ENCODE results near the gene MOB3B. TPM values are rescaled to one million over a fixed set of nuclear protein-coding genes. Genes with fewer than 3 reads are reported as not detected.
"Not testable (repeated sequence)": the region's sequence is repeated elsewhere in the genome, so short reads cannot be mapped to it uniquely, and the experiment has no call there.

MOB3B gene
- total RNA-seq, 3 donors from 2014 or later (not counting 1 experiment from before 2014, with no cell fraction given) = 0.23 to 0.30 (median 0.28) TPM

DNA sequence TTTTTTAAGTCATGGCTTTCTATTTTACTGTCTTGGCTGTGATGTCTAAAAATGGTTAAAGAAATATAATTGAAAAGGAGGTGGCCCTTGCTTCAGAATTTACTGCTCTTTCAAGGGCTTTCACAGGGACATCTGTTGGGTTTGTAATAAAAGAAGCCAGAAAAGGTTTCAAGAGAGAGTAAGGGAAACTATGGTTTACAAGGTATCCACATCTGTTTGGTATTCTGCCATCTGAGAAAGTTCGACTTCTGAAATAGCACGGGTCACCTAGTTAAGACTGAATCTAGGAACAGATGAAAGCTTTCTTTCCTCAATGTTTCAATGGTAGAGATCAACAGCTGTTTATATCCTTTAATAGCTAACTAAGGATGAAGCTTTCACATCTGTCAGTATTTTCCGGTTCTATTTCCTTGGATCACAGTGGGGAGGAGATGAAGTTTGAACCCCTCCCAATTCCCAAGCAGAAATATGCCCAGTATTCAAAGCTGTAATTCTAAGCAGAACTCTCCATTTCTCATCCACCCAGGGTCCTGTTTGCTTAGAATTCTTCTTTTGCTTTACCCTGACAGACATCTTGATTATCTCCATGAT, 78.3 kb downstream of the MOB3B start:
- DNase-seq (no peak), ATAC-seq (no peak)
- TF ChIP-seq, protein P1, sequence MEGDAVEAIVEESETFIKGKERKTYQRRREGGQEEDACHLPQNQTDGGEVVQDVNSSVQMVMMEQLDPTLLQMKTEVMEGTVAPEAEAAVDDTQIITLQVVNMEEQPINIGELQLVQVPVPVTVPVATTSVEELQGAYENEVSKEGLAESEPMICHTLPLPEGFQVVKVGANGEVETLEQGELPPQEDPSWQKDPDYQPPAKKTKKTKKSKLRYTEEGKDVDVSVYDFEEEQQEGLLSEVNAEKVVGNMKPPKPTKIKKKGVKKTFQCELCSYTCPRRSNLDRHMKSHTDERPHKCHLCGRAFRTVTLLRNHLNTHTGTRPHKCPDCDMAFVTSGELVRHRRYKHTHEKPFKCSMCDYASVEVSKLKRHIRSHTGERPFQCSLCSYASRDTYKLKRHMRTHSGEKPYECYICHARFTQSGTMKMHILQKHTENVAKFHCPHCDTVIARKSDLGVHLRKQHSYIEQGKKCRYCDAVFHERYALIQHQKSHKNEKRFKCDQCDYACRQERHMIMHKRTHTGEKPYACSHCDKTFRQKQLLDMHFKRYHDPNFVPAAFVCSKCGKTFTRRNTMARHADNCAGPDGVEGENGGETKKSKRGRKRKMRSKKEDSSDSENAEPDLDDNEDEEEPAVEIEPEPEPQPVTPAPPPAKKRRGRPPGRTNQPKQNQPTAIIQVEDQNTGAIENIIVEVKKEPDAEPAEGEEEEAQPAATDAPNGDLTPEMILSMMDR (IDR thresholded peaks at IDR 0.05) = no peak
- H3K27me3 Mint-ChIP-seq (ENCODE audit: low read depth in 2 of 2) = no peaks in the 10 kb centered on the region
- H3K9me3 Mint-ChIP-seq = peaks cover 0 to 2% of the 10 kb centered on the region in 2 donors
- WGBS (ENCODE audit: insufficient coverage) = 82% methylated on average over 2 of the region's 3 CpGs
- Histone ChIP-seq H3K36me3 (ENCODE audit: control insufficient read depth, insufficient read depth, low read length) (no peaks in the 10 kb centered on the region), H3K9me3 (ENCODE audit: control insufficient read depth, insufficient read depth, low read length) (no peaks in the 10 kb centered on the region), H3K4me3 (ENCODE audit: low read length) (no peak overlapping the region), H3K27ac (ENCODE audit: low read length) (no peak overlapping the region), H3K4me1 (ENCODE audit: control insufficient read depth, insufficient read depth, low read length) (no peaks in the 10 kb centered on the region), H3K27me3 (ENCODE audit: control insufficient read depth, insufficient read depth, low read length) (no peaks in the 10 kb centered on the region)
- H3K27ac Mint-ChIP-seq = no peak overlapping the region
- no peaks in the 10 kb centered on the region for H3K4me1 Mint-ChIP-seq
- no peak overlapping the region for H3K4me3 Mint-ChIP-seq
- H3K36me3 Mint-ChIP-seq = no peaks in the 10 kb centered on the region
- intact Hi-C loops (cut with micrococcal nuclease) = no loop called here

DNA sequence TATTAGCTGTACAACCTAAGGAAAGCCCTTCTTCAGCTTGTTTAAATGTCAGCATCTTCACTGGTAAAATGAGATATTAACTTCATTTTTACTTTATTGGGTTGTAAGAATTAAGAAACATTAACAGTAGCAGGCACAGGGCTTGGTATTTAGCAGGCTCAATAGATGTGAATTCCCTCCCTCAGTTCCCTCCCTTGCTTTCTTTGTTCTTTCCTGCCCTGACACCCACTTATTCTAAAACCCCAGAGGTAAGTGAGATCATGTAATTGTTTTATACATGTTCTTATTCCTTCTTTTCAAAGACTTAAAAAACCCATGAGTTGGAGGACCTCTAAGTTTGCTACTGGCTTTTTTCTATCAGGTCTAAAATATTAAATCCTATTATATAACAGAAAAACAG, 78.9 kb downstream of the MOB3B start:
- no peaks in the 10 kb centered on the region for H3K4me1 ChIP-seq (ENCODE audit: control insufficient read depth, insufficient read depth, low read length)
- Mint-ChIP-seq H3K4me3 (no peak overlapping the region), H3K27ac (no peak overlapping the region), H3K27me3 (ENCODE audit: low read depth in 2 of 2) (no peaks in the 10 kb centered on the region), H3K4me1 (no peaks in the 10 kb centered on the region), H3K9me3 (peaks cover 0 to 2% of the 10 kb centered on the region in 2 donors), H3K36me3 (no peaks in the 10 kb centered on the region)
- TF ChIP-seq, protein P1 (IDR thresholded peaks at IDR 0.05) = no peak
- no peak overlapping the region for H3K4me3 ChIP-seq (ENCODE audit: low read length)
- H3K27me3 ChIP-seq (ENCODE audit: control insufficient read depth, insufficient read depth, low read length) = no peaks in the 10 kb centered on the region
- H3K9me3 ChIP-seq (ENCODE audit: control insufficient read depth, insufficient read depth, low read length) = no peaks in the 10 kb centered on the region
- DNase-seq (no peak), ATAC-seq (no peak)
- no peak overlapping the region for H3K27ac ChIP-seq (ENCODE audit: low read length)
- intact Hi-C loops (cut with micrococcal nuclease) = no loop called here
- H3K36me3 ChIP-seq (ENCODE audit: control insufficient read depth, insufficient read depth, low read length) = no peaks in the 10 kb centered on the region

DNA sequence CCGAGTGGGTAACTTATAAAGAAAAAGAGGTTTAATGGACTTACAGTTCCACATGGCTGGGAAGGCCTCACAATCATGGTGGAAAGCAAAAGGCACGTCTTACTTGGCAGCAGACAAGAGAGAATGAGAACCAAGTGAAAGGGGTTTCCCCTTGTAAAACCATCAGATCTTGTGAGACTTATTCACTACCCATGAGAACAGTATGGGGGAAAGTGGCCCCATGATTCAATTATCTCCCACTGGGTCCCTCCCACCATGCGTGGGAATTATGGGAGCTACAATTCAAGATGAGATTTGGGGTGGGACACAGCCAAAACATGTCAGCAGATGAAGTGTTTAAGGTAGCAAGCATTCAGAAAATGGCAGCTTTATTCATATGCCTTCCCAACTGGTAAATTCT, 81.3 kb downstream of the MOB3B start:
- H3K36me3 Mint-ChIP-seq; H3K36me3 ChIP-seq (ENCODE audit: control insufficient read depth, insufficient read depth, low read length); DNase-seq; H3K9me3 Mint-ChIP-seq; H3K27ac ChIP-seq (ENCODE audit: low read length); intact Hi-C loops (cut with micrococcal nuclease); H3K4me3 ChIP-seq (ENCODE audit: low read length); H3K4me1 Mint-ChIP-seq; H3K27me3 ChIP-seq (ENCODE audit: control insufficient read depth, insufficient read depth, low read length); ATAC-seq; H3K9me3 ChIP-seq (ENCODE audit: control insufficient read depth, insufficient read depth, low read length); H3K4me1 ChIP-seq (ENCODE audit: control insufficient read depth, insufficient read depth, low read length); H3K27ac Mint-ChIP-seq; H3K4me3 Mint-ChIP-seq; H3K27me3 Mint-ChIP-seq (ENCODE audit: low read depth in 2 of 2): not testable (repeated sequence)
- 74% methylated on average over 3 of the region's 3 CpGs for WGBS (ENCODE audit: insufficient coverage)

DNA sequence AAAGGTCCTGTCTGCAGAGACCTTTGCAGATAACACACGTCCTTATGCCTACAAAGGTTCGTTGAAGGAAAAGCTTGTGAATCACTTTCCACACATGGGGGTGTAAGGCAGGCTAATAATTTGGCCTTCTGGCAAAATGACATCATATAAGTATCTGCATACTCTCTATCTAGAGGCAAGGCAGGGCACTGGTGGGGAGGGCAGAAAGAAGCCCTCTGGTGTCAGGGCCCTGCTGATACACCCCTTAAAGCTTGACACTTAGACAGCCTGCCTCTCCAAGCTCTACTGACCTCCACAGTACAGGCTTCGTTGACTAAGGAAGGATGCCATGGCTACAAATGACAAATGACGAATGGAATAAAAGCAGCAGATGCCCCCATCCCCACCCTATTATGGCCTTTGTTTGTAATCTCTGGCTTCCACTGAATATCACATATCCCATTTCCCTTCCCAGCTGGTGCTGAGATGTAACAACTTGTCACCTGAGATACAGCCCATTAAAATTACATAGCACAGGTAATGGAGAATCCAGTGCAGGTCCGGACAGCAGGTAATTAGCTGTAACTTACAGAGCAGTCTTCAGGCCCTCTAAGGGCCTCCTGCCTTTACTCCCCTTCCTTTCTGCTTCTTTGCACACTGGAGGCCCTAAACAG, 82.5 kb downstream of the MOB3B start:
- intact Hi-C loops (cut with micrococcal nuclease) = no loop called here
- 86% methylated on average over 4 of the region's 5 CpGs for WGBS (ENCODE audit: insufficient coverage)
- Mint-ChIP-seq H3K27me3 (ENCODE audit: low read depth in 2 of 2) (no peaks in the 10 kb centered on the region), H3K4me1 (peaks cover 0 to 5% of the 10 kb centered on the region in 2 donors), H3K36me3 (no peaks in the 10 kb centered on the region), H3K27ac (no peak overlapping the region), H3K9me3 (peaks cover 0 to 4% of the 10 kb centered on the region in 2 donors), H3K4me3 (no peak overlapping the region)
- H3K36me3 ChIP-seq (ENCODE audit: control insufficient read depth, insufficient read depth, low read length) = no peaks in the 10 kb centered on the region
- H3K4me1 ChIP-seq (ENCODE audit: control insufficient read depth, insufficient read depth, low read length) = no peaks in the 10 kb centered on the region
- ATAC-seq = no peak
- TF ChIP-seq, protein P1 (IDR thresholded peaks at IDR 0.05) = no peak
- no peaks in the 10 kb centered on the region for H3K27me3 ChIP-seq (ENCODE audit: control insufficient read depth, insufficient read depth, low read length)
- DNase-seq = no peak
- no peaks in the 10 kb centered on the region for H3K9me3 ChIP-seq (ENCODE audit: control insufficient read depth, insufficient read depth, low read length)
- H3K4me3 ChIP-seq (ENCODE audit: low read length) = no peak overlapping the region
- no peak overlapping the region for H3K27ac ChIP-seq (ENCODE audit: low read length)

All from natural killer cell (primary cell).